Vagina (tissue), 2 donors: ENCODE data around the gene NUDT6.

Source experiments
- CTCF ChIP-seq, 3 experiments: fragments of 450-650 bp in 2 of 3; fragments of 200-600 bp in 1 of 3; sonication (generic) in 1 of 3; IDR thresholded peaks; one replicate each; pipeline ENCODE4 v1.5.1; 2017 to 2019; ENCODE audit warnings: antibody characterized with exemption in 3 of 3, mild to moderate bottlenecking in 2 of 3, moderate library complexity in 2 of 3
- POLR2A ChIP-seq, 2 donors: fragments of 450-650 bp; IDR thresholded peaks; one replicate each; pipeline ENCODE4 v1.6.1; 2017; ENCODE audit warnings: antibody characterized with exemption in 2 of 2, mild to moderate bottlenecking in 2 of 2, moderate library complexity in 2 of 2
- POLR2AphosphoS5 ChIP-seq, 2 donors: sonication (generic); formaldehyde crosslinking; IDR thresholded peaks; one replicate each; pipeline ENCODE4 v1.9.0; 2017; ENCODE audit warnings: antibody characterized with exemption in 2 of 2, mild to moderate bottlenecking in 2 of 2, low read depth in 1 of 2; ENCODE audit not compliant: insufficient read depth in 1 of 2

- no peak for TF ChIP-seq POLR2A (IDR thresholded peaks at IDR 0.05)
- no peak for TF ChIP-seq CTCF (IDR thresholded peaks at IDR 0.05)
- TF ChIP-seq POLR2AphosphoS5 (IDR thresholded peaks at IDR 0.05; ENCODE audit: insufficient read depth in 1 of 2, low read depth in 1 of 2): no peak
These were observed 10.4 kb upstream of the NUDT6 start for GRCh38 chr4:122932763-122933162.
